HG02623 (cell line): ENCODE measurements around the gene TBC1D22A.
A peak's percentile ranks its signal among the peaks of the same experiment; 100 is the strongest.
"Not testable (repeated sequence)": the region's sequence is repeated elsewhere in the genome, so short reads cannot be mapped to it uniquely, and the experiment has no call there.

ENCODE experiments used
- ATAC-seq: cut with Tn5 transposase; IDR thresholded peaks from one replicate; pipeline ENCODE4 v1.9.1; 2021; ENCODE audit warnings: moderate library complexity; ENCODE audit not compliant: unreplicated experiment

Gene TBC1D22A

DNA sequence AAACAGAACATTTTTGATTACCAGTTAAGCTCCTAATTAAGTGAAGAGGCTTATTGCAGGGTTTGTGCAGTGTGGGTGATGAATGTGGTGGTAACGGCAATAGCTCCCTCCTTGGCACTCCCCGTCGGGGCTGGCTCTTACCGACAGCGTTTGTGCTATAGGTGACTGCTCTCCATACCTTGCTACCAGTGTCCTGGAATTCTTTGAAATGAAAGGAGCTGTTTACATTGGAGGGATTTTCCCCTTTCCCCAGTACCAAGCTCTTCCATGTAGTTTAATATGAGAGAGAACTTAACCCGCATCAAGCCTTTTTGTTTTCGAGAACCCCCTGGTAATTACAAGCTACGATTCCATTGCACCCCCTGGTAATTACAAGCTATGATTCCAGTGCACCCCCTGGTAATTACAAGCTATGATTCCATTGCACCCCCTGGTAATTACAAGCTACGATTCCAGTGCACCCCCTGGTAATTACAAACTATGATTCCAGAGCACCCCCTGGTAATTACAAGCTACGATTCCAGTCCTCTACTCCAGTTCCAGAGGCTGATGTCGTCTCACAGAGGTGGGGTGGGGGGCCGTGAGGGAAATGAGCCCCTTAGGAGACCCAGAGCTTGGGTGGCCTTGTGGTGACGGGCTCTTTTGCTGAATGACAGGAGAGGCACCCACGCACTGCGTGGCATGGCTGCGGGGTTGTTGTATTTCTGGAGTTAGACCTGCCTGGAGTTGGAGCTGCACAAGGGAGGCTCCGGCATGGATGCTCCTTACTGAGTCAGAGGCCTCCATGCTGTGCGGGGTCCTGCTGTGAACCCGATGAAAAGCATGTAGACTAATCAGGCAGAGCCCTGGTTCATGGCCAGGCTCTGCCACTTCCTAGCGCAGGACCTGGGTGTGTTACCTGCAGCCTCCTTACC lies 205.3 kb downstream of the TBC1D22A start:
- ATAC-seq, result no peak

DNA sequence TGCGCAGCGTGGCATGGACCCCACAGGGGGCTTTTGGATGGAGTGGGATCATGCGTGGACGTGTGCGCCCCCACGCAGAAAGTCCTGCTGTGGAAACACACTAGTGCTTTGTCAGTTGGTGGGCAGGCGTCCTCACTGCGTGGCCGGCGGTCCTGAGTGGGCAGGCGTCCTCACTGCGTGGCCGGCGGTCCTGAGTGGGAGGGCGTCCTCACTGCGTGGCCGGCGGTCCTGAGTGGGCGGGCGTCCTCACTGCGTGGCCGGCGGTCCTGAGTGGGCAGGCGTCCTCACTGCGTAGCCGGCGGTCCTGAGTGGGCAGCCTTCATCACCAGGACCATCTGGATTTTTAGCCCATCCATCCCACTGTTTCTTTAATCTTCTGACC lies 205.9 kb downstream of the TBC1D22A start:
- ATAC-seq, result no peak

DNA sequence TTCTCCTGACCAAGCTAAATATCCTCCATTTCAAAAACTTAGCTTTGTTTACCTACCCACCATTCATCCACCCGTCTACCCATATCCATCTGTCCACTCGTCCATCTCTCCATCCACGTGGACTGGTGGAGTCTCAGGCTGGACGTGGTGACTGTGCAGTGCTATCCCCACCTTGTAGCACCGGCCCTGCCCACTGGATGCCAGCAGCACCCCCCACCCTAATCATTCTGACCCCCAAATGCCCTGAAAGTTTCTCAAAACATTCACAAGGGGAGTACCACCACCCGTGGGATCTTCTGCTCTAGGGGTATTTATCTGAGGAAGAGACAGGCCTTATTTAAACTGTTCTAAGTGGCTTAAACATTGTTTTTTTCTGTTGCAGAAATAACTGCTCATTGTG lies 206.4 kb downstream of the TBC1D22A start:
- no peak for ATAC-seq

DNA sequence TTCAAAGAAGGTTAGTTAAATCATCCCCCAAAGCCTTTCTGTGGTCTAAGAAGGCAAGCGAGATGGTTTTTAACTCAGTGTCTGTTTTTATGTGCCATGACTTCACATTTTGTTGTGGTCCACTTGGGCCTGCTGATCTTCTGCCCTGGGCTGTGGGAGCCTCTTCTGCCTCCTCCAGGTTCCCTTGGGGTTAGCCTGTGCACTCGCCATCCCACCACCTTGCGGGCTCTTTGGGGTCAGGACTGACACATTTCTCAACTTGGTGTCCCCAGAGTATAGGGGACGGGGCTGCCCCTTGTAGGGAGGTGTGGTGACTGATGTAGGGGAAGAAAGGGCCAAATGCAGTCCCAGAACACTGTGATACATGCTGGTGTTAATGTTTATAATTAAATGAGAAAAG lies 207.0 kb downstream of the TBC1D22A start:
- ATAC-seq, result peak; percentile 70

DNA sequence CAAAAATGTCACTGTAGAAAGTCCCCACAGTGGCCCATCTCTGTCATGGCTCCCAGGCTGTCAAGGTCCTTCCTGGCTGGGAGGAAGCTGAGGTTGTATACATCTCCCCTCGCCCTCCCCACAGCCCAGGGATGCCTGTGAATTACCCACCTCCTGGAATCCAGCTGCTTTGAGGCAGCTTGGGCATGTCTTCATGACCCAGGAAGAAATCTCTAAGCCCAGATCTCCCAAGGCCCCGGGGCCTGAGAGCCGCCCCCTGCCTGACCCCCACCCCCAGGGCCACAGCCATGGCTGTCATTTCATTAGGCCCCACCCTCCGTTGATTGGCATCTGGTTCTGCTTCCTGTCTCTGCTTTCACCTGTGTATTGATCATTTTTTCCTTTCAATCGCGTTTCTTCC lies 207.5 kb downstream of the TBC1D22A start:
- peak; percentile 18 for ATAC-seq

DNA sequence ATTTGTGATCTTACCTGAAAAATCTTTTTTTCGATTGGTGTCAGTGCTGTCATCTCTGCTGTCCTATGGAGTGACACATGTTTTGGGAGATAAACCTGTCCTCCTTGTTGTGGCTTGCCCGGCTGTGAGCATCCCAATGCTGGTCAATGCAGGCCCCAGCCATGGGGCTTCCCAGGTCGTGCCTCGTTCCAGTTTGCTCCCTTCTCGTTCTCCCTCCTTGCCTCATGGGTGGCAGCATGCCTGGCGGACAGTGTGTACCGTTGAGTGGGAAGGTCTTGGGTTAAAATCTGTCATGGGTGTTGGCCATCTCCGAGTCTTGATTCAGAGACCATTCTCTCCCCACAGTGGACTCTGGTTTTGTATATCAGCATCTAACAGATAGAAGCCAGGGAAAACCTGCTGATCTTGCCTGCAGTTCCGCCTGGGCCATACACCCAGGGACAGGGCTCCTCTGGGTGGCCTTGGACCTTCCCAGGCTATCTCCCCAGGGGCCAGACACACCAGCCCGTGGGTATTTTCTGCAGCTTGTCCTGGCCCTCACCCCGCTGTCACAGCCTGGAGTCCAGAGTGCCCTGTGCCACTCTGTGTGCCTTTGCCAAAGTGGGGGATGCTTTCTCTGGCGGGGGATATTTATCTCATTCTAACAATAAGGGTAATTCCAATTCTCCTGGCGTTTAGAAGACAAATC lies 208.1 kb downstream of the TBC1D22A start:
- no peak for ATAC-seq

DNA sequence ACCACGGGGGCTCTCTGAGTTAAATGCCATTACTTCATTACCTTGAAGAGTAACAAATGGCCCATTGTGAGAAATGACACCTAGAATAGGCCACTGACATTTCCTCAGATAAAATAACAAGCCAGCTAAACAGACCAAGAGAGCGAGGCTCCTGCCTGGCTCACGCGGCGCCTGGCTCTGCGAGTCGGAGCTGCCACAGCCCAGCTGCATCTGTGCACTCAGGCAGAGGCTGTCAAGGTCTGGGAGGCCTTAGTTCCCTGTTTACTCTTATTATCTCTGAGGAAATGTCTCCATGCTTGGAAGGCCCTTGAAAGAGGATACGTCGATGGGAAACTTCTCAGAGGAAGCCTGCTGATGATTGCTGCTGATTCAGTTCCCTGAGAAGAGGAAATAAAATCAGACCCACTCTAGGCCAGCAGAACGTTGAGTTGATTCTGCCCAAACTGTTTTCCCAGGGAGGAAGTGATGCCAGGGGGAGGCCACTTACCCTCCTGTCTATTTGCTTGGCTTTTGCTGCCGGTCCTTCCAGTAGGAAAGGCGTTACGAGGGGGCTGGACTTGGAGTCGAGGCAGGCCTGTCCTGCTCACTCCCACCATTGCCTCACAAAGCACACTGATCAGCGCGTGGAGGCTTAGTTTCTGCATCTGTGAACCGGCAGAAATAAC lies 208.8 kb downstream of the TBC1D22A start:
- ATAC-seq, result no peak

DNA sequence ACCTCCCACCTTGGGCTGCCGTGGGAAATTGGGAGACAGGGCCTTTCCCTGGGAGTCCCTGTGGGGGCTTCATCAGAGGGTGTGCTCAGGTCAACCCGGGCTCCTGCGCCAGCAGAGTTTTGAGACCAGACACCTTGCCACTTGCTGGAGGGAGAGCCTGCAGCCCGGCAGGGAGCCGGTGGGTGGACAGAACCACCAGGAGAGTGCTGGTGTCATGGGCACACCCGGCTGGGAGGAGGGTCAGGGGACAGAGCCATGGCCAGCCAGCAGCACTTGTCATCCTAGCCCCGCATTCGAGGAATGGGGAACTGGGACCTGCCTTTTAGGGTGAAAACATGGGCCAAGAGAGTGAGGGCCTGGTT lies 209.3 kb downstream of the TBC1D22A start:
- no peak for ATAC-seq

DNA sequence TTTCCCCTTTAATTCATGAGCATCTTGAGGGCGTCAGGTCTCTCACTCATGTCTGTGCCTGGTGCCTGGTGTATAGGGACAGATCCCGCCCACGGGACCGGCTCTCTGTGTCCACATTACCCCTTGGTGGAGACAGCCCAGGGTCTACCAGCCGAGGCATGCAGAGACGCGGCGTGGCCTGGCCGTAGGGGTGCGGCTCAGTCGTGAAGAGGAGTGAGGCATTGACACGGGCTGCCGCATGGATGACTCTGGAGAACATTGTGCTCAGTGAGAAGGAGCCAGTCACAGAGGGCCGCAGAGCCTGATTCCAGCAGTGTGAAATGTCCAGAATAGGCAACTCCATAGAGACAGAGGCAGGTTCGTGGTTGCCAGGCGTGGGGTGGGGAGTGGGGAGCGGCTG lies 209.8 kb downstream of the TBC1D22A start:
- no peak for ATAC-seq

DNA sequence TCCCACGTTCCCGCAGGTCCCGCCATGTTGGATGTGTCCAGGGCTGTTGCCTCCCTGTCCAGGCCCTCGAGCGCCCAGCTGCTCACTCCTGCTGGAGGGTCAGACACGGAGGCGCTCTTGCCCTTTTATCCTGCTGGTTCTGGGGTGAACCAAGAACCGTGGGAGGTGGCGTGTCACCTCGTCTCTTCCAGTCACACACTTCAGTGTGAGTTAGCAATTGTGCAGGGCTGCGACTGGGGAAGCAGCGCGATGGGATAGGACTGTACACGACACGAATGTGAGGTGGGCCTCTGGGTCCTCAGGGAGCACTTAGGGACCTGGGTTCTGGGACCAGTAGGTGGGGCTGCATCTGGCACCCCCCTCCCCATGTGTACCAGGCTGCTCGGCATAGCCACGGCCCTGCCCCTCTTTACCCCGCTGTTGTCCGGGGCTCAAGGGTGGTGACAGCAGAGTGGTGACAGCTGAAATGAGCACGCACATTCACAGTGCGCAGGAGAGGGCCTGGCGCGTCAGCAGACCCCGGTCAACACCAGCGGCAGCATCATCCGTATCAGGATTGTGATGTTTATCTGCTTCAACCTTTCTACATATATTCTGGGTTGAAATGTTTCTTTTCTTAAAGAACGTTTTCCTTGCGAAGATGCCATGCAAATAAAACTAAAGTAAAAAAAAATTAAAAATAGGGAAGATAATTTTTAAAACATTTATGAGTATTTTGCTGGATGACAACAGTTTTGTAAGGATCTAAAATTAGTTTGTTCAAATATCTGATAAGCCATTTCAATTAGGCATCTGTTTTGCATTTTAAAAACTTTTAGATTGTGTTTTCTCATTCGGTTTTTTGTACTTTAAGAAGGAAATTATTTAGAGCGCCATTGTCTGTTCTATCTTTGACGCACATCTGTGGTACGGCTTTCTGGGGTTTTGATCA lies 210.7 kb downstream of the TBC1D22A start:
- ATAC-seq, result no peak

DNA sequence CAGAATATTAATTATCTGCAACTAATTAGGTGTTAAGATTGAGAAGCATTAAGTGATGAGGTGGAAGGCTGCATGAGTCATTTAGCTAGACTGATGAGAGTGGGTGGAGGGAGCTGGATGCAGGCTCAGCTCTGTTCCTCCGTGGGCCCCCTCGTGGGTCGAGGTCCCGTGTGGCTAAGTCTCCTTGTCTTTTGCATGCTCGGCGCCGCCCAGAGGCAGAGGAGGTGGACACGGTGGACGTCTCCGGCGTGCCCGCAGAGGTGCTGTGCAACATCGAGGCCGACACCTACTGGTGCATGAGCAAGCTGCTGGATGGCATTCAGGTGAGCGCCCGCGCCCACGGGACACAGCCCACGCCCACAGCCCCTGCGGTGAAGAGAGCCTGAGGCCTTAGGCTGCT lies 211.6 kb downstream of the TBC1D22A start:
- ATAC-seq, result no peak

DNA sequence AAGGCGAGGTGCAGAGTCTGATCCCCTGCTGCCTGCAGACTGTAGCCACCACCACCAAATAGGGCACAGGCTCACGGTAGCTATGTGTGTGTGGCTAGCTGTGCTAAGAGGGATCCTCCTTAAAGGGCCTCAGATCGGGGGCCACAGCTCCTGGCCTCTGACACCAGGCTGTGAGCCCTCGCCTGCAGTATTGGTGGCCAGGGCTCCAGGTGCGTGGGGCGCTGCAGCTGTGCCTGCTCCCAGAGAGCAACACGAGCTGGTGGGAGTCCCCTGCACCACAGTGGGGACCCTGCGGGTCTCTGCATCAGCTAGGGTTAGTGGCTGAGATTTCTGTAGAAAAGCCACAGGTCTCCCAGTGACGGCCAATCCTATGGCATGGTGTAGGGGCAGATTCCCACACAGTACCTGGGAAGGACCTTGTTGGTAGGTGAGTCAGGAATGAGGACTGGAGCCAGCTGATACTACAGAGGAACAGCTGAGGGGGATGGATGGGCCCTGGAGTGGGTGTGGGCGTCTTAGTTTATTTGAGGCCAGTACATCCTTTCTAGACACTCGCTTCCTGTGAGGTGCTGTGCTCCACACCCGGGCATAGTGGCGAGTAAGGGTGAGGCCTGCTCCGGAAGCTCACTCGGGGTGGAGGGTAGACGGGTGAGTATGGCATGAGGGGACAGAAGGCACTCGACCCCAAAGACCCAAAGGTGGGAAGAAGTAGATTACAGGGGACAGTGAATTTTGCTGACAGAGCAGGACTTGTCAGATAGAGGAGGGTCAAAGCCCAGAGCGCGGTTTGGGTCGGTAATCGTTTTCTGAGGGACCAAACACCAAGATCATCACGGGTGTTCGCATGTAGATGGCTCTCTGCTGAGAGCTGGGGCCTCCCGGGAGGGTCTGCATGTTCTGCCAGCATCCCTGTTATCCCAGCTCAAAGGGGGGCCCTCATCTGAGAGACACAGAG lies 212.5 kb downstream of the TBC1D22A start:
- no peak for ATAC-seq

DNA sequence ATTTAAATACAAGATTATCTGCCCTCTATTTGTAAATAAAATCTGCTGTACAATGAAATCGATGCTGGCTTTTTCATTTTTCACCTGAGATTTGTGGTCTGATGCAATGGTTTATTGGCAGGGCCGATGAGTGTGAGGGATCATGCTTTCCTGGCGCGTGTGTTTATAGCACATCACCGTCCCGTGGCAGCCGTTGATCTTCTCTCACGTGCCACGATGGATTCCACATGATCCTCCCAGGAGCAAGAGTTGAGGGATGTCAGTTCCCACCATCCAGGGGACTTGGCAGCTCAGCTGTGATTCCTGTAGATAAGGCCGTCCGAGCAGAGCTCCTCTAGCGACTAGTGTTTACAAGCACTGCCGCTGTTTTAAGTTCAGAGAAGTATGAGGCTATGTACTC lies 213.7 kb downstream of the TBC1D22A start:
- no peak for ATAC-seq

DNA sequence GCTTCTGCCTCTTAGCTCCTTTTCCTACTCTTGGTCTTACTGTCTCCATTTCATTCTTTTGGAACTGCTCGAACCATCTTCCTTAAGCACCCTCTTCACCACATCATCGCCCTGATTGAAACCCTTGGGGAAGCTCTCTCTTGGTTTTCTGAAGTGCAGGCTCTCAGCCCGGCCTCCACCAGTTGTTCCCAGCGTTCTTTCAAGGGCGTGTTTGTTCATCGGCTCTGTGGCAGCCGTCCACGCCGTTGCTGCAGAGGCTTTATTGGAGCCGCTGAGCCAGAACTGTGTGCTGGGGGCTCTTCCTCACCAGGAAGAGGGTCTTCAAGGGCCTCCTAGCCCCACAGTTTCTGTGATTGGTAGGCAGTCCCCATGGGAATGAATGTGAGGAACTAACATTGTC lies 214.1 kb downstream of the TBC1D22A start:
- no peak for ATAC-seq

DNA sequence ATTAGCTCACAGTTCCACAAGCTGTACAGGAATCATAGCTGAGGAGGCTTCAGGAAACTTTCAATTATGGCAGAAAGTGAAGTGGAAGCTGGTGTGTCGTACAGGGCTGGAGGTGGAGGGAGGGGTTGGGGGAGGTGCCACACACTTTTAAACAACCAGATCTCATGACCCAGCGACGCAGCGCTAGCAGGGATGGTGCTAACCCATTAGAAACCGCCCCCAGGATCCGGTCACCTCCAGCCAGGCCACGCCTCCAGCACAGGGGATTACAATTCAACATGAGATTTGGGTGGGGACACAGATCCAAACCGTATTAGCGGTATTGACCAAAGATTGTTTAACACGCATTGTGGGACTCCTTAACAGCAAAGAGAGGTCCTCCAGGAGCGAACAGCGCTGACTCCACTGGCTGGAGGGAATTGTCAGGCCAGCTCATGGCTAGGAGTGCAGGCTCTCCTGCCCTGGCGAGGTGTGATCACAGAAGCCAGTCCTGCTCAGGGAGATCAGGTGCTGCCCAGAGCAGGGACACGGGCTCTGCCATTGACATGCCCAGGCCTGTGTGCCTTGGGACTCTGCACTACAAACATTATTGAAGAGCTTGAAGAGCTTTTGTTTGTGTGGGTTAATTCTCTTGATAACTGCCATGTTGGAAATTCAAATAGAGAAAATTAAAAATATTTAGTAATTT lies 215.3 kb downstream of the TBC1D22A start:
- ATAC-seq, result no peak

DNA sequence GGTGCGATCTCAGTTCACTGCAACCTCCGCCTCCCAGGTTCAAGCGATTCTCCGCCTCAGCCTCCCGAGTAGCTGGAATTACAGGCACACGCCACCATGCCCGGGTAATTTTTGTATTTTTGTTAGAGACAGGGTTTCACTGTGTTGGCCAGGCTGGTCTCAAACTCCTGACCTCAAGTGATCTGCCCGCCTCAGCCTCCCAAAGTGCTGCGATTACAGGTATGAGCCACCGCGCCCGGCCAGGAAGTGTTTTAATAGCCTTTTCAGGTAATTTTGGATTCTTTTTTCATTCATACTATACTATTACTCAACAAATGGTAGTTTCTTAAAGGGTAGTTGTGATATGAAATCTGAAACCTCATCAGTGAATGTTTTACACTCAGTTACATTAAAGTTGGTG lies 216.2 kb downstream of the TBC1D22A start:
- not testable (repeated sequence) for ATAC-seq

DNA sequence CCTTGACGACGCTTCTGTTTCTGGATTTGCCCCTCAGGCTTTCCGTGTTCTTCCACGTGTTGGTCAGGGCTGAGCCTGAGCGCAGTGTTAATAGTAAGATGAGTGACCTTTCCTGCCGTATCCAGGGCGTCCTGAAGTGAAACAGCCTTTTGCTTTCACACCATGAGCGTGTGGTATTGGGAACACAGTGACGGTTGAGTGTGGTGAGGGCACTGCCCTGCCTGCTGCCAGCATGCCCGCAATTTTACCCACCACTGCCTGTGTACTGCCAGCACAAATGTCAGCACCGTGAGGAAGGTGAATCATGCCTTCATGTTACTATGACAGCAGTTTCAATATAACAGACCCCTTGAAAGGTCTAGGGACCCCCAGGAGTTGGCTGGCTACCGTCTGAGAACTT lies 217.1 kb downstream of the TBC1D22A start:
- ATAC-seq, result no peak

DNA sequence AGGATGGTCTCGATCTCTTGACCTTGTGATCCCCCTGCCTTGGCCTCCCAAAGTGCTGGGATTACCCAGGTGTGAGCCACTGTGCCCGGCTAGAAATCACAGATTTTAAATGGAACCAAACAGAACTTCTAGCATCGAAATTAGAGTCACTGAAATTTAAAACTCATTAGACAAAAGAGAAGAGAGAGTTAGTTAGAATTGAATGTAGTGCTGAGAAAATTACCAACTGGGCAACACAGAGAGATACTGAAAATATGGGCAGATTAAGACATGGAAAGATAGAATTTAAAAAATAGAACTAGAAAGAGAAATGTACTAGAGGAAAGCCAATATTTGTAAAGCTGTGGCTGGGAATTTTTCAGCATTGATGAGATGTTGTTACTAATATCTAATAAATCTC lies 217.9 kb downstream of the TBC1D22A start:
- ATAC-seq, result no peak

DNA sequence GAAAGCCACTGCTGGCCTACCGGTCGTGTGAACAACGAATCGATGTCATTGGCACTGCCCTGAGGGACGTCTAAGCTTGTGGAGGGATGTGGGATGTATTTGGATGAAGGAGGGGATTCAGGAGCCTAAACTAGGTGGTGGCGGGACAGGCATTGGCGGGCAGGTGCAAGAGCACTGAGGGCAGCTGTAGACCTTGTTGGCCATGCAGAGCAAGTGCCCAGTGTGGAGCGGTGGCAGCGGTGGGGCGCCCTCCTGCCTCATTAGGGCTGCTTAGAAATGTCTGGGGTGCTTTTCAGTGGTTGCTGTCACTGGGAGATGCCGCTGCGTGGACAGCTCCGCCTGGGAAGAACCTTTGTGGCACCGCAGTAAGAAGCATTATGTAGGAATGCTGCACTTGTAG lies 220.2 kb downstream of the TBC1D22A start:
- no peak for ATAC-seq
